ENCODE results near the gene MYOZ3. TPM values are rescaled to one million over a fixed set of nuclear protein-coding genes. Genes with fewer than 3 reads are reported as not detected.

Gene MYOZ3
- total RNA-seq, 1 experiment from 2014 or later, result 1.7 TPM

- ATAC-seq (peak; percentile 44; the same call in 1 of the 2 replicates), DNase-seq (ENCODE audit: low read depth, low spot score) (no peak)
- Histone ChIP-seq H3K9me3 (ENCODE audit: control insufficient read depth, insufficient read depth, low read depth, low read length) (no peaks in the 10 kb centered on the region), H3K27ac (ENCODE audit: low read length) (peak overlapping the region; percentile 65), H3K36me3 (ENCODE audit: control insufficient read depth, insufficient read depth, low read length) (no peaks in the 10 kb centered on the region), H3K4me1 (ENCODE audit: control insufficient read depth, insufficient read depth, low read length) (peaks cover 11% of the 10 kb centered on the region), H3K27me3 (ENCODE audit: control insufficient read depth, insufficient read depth, low read length) (no peaks in the 10 kb centered on the region), H3K4me3 (ENCODE audit: low read depth in 2 of 2, low read length in 2 of 2) (peak overlapping the region; percentile 49 to 68)
- no TSS peak for BruUV-seq (replicated peaks)
- TF ChIP-seq TCF7L2 (IDR thresholded peaks at IDR 0.05; ENCODE audit: low read depth, low read length) (no peak), REST (IDR thresholded peaks at IDR 0.05; ENCODE audit: insufficient read depth in 1 of 2, low read depth in 2 of 2, low read length in 1 of 2) (no peak), SIN3A (IDR thresholded peaks at IDR 0.05; ENCODE audit: borderline replicate concordance, insufficient read depth, low read depth, low read length) (no peak), POLR2AphosphoS5 (IDR thresholded peaks at IDR 0.05; ENCODE audit: low read depth, low read length) (no peak)
- TF ChIP-seq, protein P1, sequence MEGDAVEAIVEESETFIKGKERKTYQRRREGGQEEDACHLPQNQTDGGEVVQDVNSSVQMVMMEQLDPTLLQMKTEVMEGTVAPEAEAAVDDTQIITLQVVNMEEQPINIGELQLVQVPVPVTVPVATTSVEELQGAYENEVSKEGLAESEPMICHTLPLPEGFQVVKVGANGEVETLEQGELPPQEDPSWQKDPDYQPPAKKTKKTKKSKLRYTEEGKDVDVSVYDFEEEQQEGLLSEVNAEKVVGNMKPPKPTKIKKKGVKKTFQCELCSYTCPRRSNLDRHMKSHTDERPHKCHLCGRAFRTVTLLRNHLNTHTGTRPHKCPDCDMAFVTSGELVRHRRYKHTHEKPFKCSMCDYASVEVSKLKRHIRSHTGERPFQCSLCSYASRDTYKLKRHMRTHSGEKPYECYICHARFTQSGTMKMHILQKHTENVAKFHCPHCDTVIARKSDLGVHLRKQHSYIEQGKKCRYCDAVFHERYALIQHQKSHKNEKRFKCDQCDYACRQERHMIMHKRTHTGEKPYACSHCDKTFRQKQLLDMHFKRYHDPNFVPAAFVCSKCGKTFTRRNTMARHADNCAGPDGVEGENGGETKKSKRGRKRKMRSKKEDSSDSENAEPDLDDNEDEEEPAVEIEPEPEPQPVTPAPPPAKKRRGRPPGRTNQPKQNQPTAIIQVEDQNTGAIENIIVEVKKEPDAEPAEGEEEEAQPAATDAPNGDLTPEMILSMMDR (IDR thresholded peaks at IDR 0.05), result no peak
- CTCF ChIA-PET, result no interaction called here
- intact Hi-C loops (cut with micrococcal nuclease; ENCODE audit: unreplicated experiment), result no loop called here
- POLR2A ChIA-PET, result interaction anchor here (1.1 kb wide), 1 partner anchor 29 kb away, joined by 13 read pairs; the partner anchor contains the start of gene RBM22
- in situ Hi-C loops (cut with HindIII; ENCODE audit: low pct_unique_long_range_greater_than_20kb, low sequenced_read_pairs), result no loop called here
Measured at GRCh38 chr5:150671509-150672236, 10.6 kb downstream of the MYOZ3 start.

DNA sequence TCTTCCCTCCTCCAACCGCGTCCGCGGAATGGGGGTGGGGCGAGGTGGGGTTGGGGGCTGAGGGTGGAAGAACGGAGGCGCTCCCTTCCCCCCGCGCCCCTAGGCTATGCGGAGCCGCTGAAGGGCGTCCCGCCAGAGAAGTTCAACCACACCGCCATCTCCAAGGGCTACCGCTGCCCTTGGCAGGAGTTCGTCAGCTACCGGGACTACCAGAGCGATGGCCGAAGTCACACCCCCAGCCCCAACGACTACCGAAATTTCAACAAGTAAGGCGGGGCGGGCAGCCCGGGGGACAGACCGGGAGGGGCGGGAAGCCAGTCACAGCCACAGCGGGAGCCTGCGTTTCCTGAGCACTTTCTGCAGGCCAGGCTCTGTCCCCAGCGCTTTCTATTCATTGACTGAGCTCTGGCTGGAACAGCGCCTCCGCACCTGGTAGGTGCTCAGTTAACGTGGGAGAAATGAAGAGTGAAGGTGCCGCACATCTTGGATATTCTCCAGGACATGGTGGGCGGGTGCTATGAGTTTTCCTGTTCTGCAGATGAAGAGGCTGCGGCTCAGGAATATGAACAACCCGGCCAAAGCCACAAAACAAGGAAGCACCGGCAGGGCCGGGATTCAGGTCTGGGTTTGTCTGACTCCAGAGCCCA, 11.3 kb downstream of the MYOZ3 start:
- Histone ChIP-seq H3K9me3 (ENCODE audit: control insufficient read depth, insufficient read depth, low read depth, low read length) (no peaks in the 10 kb centered on the region), H3K36me3 (ENCODE audit: control insufficient read depth, insufficient read depth, low read length) (no peaks in the 10 kb centered on the region), H3K4me3 (ENCODE audit: low read depth in 2 of 2, low read length in 2 of 2) (peak overlapping the region; percentile 49 to 68), H3K4me1 (ENCODE audit: control insufficient read depth, insufficient read depth, low read length) (peaks cover 11% of the 10 kb centered on the region), H3K27me3 (ENCODE audit: control insufficient read depth, insufficient read depth, low read length) (no peaks in the 10 kb centered on the region), H3K27ac (ENCODE audit: low read length) (peak overlapping the region; percentile 65)
- in situ Hi-C loops (cut with HindIII; ENCODE audit: low pct_unique_long_range_greater_than_20kb, low sequenced_read_pairs) (no loop called here), intact Hi-C loops (cut with micrococcal nuclease; ENCODE audit: unreplicated experiment) (no loop called here)
- no TSS peak for BruUV-seq (replicated peaks)
- POLR2A ChIA-PET, result interaction anchor here (1.1 kb wide), 1 partner anchor 28 kb away, joined by 13 read pairs; the partner anchor contains the start of gene RBM22
- peak; percentile 81 for ATAC-seq
- CTCF ChIA-PET, result no interaction called here
- DNase-seq (ENCODE audit: low read depth, low spot score), result no peak
- TF ChIP-seq POLR2AphosphoS5 (IDR thresholded peaks at IDR 0.05; ENCODE audit: low read depth, low read length) (no peak), SIN3A (IDR thresholded peaks at IDR 0.05; ENCODE audit: borderline replicate concordance, insufficient read depth, low read depth, low read length) (0 out of 2 replicates have a peak, but pooled peaks have one; percentile 31)
